Stimulated activated naive CD4-positive, alpha-beta T cell treated with Interleukin-2 at 50 U/mL for 16 hours (primary cell): ENCODE results near the gene SIN3B.

Experiments used
- DNase-seq: peaks from one replicate; lab custom pipeline; 2025; lab: John Stamatoyannopoulos, UW

SIN3B gene

DNA sequence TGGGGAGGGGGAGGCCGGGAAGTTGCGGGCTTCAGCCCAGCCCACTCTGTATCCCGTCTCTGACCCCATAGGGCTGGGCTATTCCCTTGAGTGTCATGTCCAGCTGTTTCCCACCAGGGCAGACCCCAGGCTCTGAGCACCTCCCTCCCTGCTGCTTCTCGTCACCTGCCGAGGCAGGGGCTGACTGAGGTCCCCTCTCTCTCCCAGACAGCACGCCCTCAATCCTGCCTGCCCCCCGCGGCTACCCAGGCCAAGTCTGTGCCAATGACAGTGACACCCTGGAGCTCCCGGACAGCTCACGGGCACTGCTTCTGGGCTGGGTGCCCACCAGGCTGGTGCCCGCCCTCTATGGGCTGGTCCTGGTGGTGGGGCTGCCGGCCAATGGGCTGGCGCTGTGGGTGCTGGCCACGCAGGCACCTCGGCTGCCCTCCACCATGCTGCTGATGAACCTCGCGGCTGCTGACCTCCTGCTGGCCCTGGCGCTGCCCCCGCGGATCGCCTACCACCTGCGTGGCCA lies 60.2 kb downstream of the SIN3B start:
- DNase-seq: no peak

DNA sequence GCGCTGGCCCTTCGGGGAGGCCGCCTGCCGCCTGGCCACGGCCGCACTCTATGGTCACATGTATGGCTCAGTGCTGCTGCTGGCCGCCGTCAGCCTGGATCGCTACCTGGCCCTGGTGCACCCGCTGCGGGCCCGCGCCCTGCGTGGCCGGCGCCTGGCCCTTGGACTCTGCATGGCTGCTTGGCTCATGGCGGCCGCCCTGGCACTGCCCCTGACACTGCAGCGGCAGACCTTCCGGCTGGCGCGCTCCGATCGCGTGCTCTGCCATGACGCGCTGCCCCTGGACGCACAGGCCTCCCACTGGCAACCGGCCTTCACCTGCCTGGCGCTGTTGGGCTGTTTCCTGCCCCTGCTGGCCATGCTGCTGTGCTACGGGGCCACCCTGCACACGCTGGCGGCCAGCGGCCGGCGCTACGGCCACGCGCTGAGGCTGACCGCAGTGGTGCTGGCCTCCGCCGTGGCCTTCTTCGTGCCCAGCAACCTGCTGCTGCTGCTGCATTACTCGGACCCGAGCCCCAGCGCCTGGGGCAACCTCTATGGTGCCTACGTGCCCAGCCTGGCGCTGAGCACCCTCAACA lies 60.8 kb downstream of the SIN3B start:
- DNase-seq: no peak

DNA sequence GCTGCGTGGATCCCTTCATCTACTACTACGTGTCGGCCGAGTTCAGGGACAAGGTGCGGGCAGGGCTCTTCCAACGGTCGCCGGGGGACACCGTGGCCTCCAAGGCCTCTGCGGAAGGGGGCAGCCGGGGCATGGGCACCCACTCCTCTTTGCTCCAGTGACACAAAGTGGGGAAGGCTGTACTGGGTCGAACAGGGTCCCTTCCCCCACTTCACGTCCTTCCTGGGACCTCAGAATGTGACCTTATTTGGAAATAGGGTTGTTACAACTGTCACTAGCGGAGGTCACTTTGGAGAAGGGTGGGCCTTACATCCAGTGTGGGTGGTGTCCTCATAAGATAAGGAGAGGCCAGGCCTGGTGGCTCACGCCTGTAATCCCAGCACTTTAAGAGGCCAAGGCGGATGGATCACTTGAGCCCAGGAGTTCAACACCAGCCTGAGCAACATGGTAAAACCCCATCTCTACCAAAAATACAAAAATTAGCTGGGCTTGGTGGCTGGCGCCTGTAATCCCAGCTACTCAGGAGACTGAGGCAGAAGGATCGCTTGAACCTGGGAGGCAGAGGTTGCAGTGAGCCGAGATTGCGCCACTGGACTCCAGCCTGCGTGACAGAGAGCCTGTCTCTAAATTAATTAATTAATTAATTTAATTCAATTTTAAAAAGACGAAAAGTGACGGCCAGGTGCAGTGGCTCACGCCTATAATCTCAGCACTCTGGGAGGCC lies 61.4 kb downstream of the SIN3B start:
- no peak for DNase-seq

- no peak for DNase-seq
Observed at GRCh38 chr19:16891696-16892382, 62.6 kb downstream of the SIN3B start.

- no peak for DNase-seq
Observed at GRCh38 chr19:16892436-16892835, 63.2 kb downstream of the SIN3B start.

DNA sequence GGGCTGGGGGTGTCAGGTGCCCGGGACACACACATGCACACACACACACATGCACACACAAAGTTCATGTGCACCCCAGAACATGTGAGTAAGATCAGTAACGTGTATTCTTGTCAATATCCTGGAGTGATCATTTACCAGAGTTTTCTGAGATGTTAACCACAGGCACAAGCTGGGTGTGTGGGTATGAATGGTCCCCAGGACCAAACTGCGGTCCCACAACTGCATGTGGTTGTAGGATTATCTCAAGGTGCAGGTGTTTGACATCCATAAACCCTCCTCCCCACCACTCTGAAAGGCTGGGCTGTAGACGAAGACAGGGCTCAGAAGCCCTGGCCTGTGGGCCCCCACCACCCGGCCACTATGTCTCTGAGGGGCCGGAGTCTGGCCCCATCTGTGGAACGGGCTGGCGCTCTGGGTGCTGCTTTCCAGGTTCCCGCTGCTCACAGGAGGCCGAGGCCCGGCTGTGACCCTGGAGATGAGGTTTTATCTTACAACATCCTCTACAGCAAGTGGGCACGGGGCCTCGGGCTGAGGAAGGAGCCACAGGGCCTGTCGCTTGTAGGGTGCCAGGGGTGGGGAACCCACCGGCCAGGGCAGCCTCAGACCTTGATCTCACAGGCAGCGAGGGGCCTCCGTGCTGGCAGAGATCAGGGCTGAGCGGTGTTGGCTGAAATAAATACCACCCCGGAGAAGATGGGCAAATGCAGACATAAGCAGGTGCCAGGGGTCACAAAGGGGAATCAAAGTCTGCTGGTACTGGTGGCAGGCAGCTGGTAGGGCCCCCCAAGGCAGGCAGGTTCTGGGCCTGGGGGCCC lies 63.9 kb downstream of the SIN3B start:
- DNase-seq: no peak

- no peak for DNase-seq
Observed at GRCh38 chr19:16893686-16893989, 64.4 kb downstream of the SIN3B start.

DNA sequence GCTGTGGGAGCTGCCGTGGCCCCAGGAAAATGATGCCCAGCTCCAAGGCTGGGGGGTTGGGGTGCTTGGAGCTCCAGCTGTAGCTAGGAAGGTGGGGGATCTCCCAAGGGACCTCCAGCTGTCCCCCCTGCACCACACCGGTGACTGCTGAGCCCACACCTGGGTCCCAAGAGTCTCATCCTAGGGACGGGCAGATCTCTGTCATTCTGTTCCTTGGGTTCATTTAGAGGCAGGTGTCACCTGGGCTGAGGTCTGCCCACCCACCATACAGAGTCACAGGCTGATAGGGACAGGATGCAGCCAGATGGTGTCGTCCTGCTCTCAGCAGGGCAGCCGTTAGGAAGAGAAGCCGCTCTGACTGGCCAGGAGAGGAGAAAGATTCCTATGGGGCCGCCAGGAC lies 64.9 kb downstream of the SIN3B start:
- no peak for DNase-seq

DNA sequence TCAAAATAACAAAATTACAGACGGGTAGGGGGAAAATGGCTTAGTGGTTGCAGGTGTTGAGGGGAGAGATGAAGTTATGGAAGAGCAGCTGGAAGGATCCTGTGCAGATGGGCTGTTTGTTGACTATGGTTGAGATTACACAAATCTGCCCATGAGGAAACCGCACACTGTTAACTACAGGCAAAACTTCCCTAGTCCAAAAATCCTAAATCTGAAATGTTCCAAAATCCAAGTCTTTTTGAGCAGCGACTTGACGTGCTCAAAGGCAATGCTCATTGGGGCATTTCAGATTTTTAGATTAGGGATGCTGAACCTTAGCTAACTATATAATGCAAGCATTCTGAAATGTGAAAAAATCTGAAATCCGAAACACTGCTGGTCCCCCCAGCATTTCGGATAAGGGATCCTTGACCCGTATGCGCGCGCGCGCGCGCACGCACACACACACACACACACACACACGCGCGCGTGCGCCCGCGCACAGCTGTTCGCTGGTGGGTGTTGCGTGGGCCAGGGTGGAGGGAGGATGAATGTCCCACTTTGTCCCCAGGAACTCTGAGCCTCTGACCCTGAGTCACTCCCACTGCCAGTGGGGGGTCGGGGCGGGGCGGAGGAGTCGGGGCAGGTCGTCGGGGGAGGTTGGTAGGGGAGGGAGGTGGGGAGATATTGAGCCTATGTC lies 66.4 kb downstream of the SIN3B start:
- no peak for DNase-seq

- DNase-seq: no peak
Observed at GRCh38 chr19:16896146-16897028, 67.2 kb downstream of the SIN3B start.

GRCh38 chr19:16897029-16897855 lies 68.0 kb downstream of the SIN3B start:
- DNase-seq: peak; percentile 59

GRCh38 chr19:16897856-16898161 lies 68.6 kb downstream of the SIN3B start:
- no peak for DNase-seq

- no peak for DNase-seq
Observed at GRCh38 chr19:16898361-16899015, 69.3 kb downstream of the SIN3B start.

DNA sequence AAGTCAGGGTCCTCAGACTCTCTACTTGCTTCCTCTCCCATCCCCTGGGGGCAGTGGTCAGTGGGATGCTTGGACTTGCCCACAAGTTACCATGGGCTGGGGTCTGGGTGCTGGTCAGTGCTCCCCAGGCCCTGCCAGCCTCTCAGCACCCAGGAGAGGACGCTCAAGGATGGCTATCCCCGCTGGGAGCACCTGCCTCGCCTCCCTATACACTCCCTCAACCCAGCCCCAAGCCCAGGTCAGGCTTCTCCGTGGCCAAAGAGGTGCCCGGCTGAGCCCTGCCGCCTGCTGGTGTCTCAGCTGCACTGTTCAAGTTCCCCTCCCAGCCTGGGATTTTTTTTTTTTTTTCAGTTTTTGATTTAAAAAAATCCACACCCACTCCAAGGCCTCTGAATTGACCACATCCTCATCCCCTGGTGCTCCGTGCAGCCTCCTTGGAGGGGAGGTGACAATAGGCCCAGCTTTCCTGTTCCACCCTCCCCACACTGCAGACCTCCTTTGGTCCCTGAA lies 70.4 kb downstream of the SIN3B start:
- no peak for DNase-seq

DNA sequence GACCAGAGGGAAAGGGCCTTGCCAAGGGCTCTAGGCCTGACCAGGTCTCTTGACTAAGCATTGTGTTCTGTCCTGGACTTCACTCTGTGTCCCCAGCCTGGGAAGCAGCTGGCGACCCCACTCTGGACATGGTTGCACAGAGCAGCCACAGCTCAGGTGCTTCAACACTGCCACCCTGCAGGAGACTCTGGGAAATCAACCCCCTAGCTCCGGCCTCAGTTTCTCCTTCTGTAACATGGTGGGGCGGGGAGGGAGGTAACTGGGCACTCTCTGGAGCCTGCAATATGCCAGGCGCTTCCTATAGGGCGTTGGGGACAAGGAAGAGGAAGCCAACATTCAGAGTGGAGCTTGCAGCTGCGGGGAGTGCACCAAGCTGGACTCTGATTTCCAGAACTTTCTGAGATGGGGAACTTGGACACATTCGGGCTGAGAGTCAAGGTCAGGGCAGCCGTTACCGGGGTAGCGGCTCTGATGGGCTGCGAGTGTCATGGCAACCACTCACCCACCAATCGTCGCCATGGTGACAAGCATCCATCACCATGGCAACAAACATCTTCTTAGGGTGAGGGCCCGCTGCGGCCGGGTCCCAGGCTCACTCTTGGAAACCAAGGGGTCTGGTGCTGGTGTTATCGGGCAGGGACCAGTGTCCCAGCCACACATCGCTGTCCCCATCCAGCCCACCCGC lies 72.4 kb downstream of the SIN3B start:
- no peak for DNase-seq

DNA sequence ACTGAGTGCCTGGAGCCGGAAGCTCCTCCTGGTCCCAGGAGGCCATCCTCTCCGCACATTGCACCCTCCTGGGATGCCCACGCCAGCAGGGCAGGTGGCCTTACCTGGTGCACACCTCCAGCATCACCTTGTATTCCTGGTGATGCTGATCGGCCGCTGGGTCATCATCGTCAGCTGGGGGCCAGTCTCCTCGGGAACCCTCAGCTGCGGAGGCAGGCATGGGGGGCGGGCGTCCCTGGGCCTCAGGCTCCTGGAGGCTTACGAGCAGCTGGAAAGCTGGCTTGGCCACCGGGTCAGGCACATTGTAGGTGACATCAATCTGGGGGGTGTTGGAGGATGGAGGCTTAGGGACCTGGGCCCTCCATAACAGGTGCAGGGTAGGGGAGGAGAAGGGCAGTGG lies 73.3 kb downstream of the SIN3B start:
- no peak for DNase-seq

- DNase-seq: no peak
Observed at GRCh38 chr19:16903347-16903746, 74.1 kb downstream of the SIN3B start.

GRCh38 chr19:16904599-16904998 lies 75.4 kb downstream of the SIN3B start:
- no peak for DNase-seq

DNA sequence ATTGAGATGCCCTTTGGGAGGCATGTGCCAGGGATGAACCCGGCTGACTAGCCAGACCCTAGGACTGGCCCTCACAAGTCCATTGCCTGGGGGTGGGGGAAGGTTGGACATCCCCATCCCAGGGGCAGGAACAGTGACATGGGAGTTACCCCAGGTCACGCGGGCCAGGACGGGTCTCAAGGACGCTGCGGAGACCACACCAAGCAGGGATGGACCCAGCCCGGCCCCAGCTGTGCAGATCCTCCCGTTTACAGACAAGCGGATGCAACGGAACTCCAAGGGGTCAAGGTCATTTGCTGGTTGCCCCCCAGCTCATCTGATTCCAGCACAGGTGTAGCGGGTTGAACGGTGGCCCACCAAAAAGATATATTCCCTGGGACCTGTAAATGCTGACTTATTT lies 79.6 kb downstream of the SIN3B start:
- DNase-seq: no peak
